CD1c-positive myeloid dendritic cell (primary cell): Measurements from ENCODE around the gene ABL2.
"Not testable (repeated sequence)": the region's sequence is repeated elsewhere in the genome, so short reads cannot be mapped to it uniquely, and the experiment has no call there.

Experiments
- DNase-seq: peaks from one replicate; pipeline ENCODE4 v3.0.0-alpha.2; 2016; ENCODE audit errors: extremely low spot score

The ABL2 gene

DNA sequence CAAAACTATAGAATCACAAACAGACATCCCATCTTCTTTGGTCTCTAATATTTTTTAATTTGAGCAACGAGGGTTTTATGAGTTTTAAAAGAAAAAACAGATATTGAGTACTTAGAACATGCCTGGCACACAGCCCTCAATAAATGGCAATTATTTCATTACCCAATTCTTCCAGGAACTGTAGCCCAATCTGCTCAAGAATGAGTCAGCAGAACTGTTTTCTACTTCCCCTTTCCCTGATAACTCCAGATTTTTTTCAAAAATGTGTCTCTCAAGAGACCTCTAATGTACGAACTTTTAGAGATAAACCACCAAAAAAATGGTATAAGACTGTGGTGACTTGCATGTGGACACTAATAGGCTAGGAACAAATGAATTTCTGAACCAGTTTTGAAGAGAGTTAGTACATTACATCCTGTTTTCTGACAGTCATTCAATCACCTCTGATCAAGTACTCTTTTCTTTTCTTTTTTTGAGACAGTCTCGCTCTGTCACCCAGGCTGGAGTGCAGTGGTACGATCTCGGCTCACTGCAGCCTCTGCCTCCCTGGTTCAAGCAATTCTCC is 11.5 kb downstream of the ABL2 start:
- peak; percentile 83 for DNase-seq

DNA sequence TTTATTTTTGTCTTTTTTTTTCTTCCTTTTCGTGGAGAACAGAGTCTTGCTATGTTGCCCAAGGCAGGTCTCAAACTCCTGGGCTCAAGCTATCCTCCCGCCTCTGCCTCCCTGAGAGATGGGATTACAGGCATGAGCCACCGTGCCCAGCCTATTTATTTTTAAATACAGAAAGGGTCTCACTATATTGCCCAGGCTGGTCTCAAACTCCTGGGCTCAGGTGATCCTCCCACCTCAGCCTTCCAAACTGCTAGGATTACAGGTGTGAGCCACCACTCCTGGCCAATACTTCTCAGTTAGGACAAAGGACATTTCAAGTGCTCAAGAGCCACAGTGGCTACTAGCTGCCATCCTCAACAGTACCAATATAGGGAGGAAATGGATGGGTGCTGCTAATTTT is 16.2 kb downstream of the ABL2 start:
- not testable (repeated sequence) for DNase-seq

- no peak for DNase-seq
These were observed 20.6 kb downstream of the ABL2 start for GRCh38 chr1:179208681-179209477.

DNA sequence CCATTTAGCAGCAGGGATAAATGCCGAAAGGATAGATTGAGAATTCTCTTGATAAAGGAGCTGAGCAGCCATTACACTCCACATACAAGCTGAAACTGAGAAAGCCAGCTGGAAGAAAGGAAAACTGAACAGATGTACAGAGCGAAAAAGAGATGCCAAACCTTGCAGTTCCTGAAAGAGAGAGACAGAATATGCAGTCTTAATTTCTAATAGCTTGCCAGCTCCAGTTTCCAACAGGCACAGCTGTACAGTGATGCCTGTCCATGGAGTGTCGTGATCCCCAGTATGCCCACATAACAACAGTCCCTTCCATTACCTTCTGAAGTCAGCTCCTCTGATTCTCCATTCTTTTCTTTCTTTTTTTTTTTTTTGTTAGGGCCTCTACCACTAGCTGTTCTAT is 22.7 kb downstream of the ABL2 start:
- DNase-seq = no peak

- DNase-seq = no peak
These were observed 24.2 kb downstream of the ABL2 start for GRCh38 chr1:179205284-179205683.

DNA sequence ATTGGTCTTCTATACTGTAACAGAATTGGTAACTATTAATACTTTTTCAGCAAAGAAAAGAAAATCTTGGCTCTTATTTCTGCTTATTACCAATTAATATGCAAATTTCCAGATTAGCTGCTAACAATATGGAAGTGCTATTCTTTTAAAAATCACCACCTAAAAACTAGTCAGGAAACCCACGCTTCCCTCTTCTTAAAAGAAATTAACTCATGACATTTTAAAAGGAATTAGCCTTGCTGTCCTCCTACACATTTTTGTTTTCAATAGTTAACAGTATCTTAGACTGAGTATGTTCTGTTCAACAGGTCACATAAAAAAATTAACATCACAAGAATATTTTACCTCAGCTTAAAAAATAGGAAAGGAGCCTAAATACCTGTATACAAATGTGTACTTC is 27.3 kb downstream of the ABL2 start:
- DNase-seq = peak; percentile 85

GRCh38 chr1:179200586-179200985 is 28.9 kb downstream of the ABL2 start:
- no peak for DNase-seq

DNA sequence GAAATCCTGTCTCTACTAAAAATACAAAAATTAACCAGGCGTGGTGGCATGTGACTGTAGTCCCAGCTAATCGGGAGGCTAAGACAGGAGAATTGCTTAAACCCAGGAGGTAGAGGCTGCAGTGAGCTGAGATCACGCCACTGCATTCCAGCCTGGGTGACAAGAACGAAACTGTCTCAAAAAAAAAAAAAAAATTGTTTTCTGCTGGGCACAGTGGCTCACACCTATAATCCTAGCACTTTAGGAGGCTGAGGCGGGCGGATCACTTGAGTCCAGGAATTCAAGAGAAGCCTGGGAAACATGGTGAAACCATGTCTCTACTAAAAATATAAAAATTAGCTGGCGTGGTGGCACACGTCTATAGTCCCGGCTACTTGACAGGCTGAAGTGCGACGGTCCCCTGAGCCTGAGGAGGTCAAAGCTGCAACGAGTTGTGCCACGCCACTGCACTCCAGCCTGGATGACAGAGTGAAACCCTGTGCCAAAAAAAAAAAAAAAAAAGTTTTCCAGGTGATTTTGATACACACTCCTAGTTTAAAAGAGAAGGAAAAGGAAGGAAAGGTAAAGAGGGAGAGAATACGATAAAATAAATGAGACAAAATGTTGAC is 31.7 kb downstream of the ABL2 start:
- no peak for DNase-seq

GRCh38 chr1:179195857-179196256 is 33.6 kb downstream of the ABL2 start:
- not testable (repeated sequence) for DNase-seq

GRCh38 chr1:179195376-179195775 is 34.1 kb downstream of the ABL2 start:
- peak; percentile 79 for DNase-seq

GRCh38 chr1:179194068-179194537 is 35.4 kb downstream of the ABL2 start:
- DNase-seq = no peak

- peak; percentile 83 for DNase-seq
These were observed 38.6 kb downstream of the ABL2 start for GRCh38 chr1:179190861-179191260.

GRCh38 chr1:179187735-179188471 is 41.6 kb downstream of the ABL2 start:
- DNase-seq = peak; percentile 39

DNA sequence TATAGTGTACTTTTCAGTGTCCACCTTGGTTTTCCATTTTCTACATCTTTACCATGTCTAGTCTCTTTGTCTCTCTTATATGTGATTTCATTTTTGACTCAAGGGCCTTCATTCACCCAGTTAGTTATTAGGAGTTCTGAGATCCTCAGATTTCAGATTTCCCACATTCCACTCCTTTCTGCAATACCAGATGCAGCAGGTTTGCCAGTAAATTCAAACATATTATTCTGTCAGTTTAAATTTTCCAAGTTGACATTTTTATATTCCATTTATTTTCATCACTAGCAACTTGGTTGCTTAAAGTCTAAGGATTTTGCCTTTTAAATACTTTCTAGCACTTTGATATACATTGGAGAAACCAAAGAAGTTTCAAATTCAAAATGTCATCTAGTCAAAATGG is 42.4 kb downstream of the ABL2 start:
- DNase-seq = no peak

DNA sequence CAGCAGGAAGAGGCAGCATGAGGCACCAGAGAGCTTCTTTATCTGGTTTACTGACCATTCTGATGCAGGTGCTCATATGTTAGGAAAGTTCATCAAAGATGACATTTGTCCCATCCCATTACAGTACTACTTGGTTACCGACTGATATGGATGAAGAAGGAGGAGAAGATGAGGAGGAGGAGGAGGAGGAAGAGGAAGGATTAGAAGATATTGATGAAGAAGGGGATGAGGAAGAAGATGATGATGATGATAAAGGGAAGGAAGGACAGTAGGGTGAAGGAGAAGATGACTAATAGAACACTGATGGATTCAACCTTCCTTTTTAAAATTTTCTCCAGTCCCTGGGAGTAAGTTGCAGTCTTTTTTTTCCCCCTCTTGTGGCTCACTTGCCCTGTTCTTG is 45.1 kb downstream of the ABL2 start:
- no peak for DNase-seq

DNA sequence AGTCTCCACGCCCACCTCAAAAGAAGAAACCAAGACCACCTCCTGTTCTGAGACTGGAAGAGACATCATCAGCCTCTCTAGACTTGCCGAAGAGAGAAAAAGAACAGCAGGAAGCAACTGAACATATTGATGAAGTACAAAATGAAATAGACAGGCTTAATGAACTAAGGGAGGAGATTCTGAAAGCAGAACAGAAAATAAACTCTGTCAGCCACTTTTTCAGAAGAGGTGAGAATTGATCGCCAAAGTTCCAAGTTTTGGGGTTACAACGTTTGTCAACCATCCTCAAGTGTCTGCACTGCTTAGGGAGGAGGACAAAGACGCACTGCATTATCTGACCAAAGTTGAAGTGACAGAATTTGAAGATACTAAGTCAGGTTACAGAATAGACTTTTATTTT is 45.6 kb downstream of the ABL2 start:
- DNase-seq = no peak

- no peak for DNase-seq
These were observed 50.5 kb downstream of the ABL2 start for GRCh38 chr1:179178950-179179349.

DNA sequence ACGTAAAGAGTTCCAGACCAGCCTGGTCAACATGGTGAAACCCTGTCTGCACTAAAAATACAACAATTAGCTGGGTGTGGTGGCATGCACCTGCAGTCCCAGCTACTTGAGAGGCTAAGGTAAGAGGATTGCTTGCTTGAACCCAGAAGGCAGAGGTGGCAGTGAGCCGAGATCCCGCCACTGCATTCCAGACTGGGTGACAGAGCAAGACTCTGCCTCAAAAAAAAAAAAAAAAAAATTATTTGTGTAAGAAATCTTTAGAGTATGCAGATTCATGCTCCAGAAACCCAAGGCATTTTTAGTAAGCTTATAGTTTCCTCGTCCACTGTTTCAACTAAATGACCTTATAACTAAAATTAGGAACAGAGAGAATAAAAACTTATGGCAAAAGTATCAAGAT is 51.3 kb downstream of the ABL2 start:
- no peak for DNase-seq

DNA sequence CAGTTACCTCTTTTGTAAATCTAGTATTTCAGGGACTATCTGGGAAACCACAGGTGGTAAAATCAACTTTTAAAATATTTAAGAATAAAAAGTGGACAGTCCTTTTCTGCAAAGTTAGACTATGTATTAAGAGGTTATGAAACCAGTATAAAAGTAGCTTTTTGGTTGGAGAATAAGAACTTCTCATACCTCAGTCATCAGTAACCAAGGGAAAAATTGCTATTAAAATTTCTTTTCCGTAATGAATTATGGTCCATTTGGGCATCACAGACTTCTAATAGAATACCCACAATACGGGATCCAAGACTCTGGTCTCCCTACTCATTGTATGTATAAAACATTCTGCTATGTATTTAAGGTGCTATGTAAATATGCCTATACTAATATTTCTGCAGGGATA is 51.9 kb downstream of the ABL2 start:
- no peak for DNase-seq

DNA sequence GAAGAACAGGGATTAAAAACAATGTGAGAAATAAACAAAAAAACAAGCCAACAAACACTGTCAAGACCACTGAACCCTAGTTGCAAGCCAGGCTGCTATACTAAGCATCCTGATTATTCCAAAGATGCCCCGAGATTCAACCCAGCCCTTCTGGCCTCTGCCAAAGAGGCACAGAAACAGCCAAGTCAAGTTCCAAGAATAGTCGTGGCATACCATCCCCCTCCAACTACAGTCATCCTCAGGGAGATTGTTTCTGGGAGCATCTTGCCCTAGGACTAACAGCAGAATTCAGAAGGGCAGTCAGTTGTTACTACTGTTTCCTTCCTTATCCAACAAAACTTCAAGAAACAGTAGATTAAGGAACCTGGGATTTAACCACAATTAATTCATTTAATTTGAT is 52.3 kb downstream of the ABL2 start:
- no peak for DNase-seq

GRCh38 chr1:179175011-179175841 is 54.3 kb downstream of the ABL2 start:
- peak; percentile 72 for DNase-seq

DNA sequence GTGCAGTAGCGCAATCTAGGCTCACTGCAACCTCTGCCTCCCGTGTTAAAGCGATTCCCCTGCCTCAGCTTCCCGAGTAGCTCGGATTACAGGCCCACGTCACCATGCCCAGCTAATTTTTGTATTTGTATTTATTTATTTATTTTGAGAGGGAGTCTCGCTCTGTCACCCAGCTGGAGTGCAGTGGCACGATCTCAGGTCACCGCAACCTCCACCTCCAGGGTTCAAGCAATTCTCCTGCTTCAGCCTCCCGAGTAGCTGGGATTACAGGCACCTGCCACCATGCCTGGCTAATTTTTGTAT is 59.1 kb downstream of the ABL2 start:
- DNase-seq = not testable (repeated sequence)
